ENCODE data around the gene DPAGT1.

The DPAGT1 gene

GRCh38 chr11:119093942-119094815 lies 7.5 kb downstream of the DPAGT1 start:
- DNase-seq (ENCODE audit: low read depth), result peak; percentile 45
- no peak for TF ChIP-seq CTCF (IDR thresholded peaks at IDR 0.05; ENCODE audit: low read length, missing control alignments)
- H3K4me3 ChIP-seq (replicated peaks; ENCODE audit: low read depth, low read length), result peak overlapping the region; percentile 73

GRCh38 chr11:119092880-119093842 lies 8.5 kb downstream of the DPAGT1 start:
- H3K4me3 ChIP-seq (replicated peaks; ENCODE audit: low read depth, low read length), result peak overlapping the region; percentile 73
- DNase-seq (ENCODE audit: low read depth), result no peak
- no peak for TF ChIP-seq CTCF (IDR thresholded peaks at IDR 0.05; ENCODE audit: low read length, missing control alignments)

- TF ChIP-seq CTCF (IDR thresholded peaks at IDR 0.05; ENCODE audit: low read length, missing control alignments), result no peak
- H3K4me3 ChIP-seq (replicated peaks; ENCODE audit: low read depth, low read length), result no peak overlapping the region
- DNase-seq (ENCODE audit: low read depth), result no peak
Measured at GRCh38 chr11:119091966-119092879, 9.4 kb downstream of the DPAGT1 start.

- H3K4me3 ChIP-seq (replicated peaks; ENCODE audit: low read depth, low read length), result no peak overlapping the region
- TF ChIP-seq CTCF (IDR thresholded peaks at IDR 0.05; ENCODE audit: low read length, missing control alignments), result no peak
- DNase-seq (ENCODE audit: low read depth), result no peak
Measured at GRCh38 chr11:119091178-119091577, 10.5 kb downstream of the DPAGT1 start.

GRCh38 chr11:119089319-119089718 lies 12.3 kb downstream of the DPAGT1 start:
- no peak for DNase-seq (ENCODE audit: low read depth)
- no peak overlapping the region for H3K4me3 ChIP-seq (replicated peaks; ENCODE audit: low read depth, low read length)
- TF ChIP-seq CTCF (IDR thresholded peaks at IDR 0.05; ENCODE audit: low read length, missing control alignments), result no peak

- no peak for TF ChIP-seq CTCF (IDR thresholded peaks at IDR 0.05; ENCODE audit: low read length, missing control alignments)
- no peak for DNase-seq (ENCODE audit: low read depth)
- H3K4me3 ChIP-seq (replicated peaks; ENCODE audit: low read depth, low read length), result no peak overlapping the region
Measured at GRCh38 chr11:119088406-119088805, 13.2 kb downstream of the DPAGT1 start.
